Measurements from ENCODE around the gene PLXDC2.

PLXDC2 gene

GRCh38 chr10:20254078-20254477 is 437.8 kb downstream of the PLXDC2 start:
- no peak for DNase-seq (ENCODE audit: extremely low read depth, low read depth)
- no peak for TF ChIP-seq CTCF (IDR thresholded peaks at IDR 0.05; ENCODE audit: low read depth, low read length, missing control alignments)
- no peak overlapping the region for H3K4me3 ChIP-seq (replicated peaks; ENCODE audit: low read depth, low read length)

GRCh38 chr10:20254497-20254896 is 438.3 kb downstream of the PLXDC2 start:
- no peak overlapping the region for H3K4me3 ChIP-seq (replicated peaks; ENCODE audit: low read depth, low read length)
- no peak for DNase-seq (ENCODE audit: extremely low read depth, low read depth)
- no peak for TF ChIP-seq CTCF (IDR thresholded peaks at IDR 0.05; ENCODE audit: low read depth, low read length, missing control alignments)

DNA sequence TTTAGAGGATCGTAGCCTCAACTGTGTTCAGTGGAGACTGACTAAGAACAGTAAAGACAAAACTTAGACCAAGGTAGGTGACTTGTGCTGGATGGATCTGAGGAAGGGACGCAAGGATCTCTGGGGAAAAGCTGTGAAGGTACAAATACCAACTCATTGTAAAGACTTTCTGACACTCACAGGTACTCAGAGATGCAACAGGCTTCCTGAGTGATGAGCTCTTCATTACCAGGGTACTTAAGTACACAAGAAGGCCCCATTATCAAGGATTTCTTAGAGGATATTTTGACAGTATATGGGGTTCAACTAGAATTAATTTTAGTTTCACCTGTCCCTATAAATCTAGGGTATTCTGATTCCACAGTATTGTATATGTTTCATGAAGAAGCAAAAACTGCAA is 440.7 kb downstream of the PLXDC2 start:
- DNase-seq (ENCODE audit: extremely low read depth, low read depth): no peak
- no peak overlapping the region for H3K4me3 ChIP-seq (replicated peaks; ENCODE audit: low read depth, low read length)
- TF ChIP-seq CTCF (IDR thresholded peaks at IDR 0.05; ENCODE audit: low read depth, low read length, missing control alignments): no peak

- no peak overlapping the region for H3K4me3 ChIP-seq (replicated peaks; ENCODE audit: low read depth, low read length)
- no peak for DNase-seq (ENCODE audit: extremely low read depth, low read depth)
- TF ChIP-seq CTCF (IDR thresholded peaks at IDR 0.05; ENCODE audit: low read depth, low read length, missing control alignments): no peak
These were observed 441.2 kb downstream of the PLXDC2 start for GRCh38 chr10:20257422-20257821.

GRCh38 chr10:20265146-20265545 is 448.9 kb downstream of the PLXDC2 start:
- H3K4me3 ChIP-seq (replicated peaks; ENCODE audit: low read depth, low read length): no peak overlapping the region
- no peak for DNase-seq (ENCODE audit: extremely low read depth, low read depth)
- TF ChIP-seq CTCF (IDR thresholded peaks at IDR 0.05; ENCODE audit: low read depth, low read length, missing control alignments): no peak

GRCh38 chr10:20267734-20268133 is 451.5 kb downstream of the PLXDC2 start:
- TF ChIP-seq CTCF (IDR thresholded peaks at IDR 0.05; ENCODE audit: low read depth, low read length, missing control alignments): no peak
- H3K4me3 ChIP-seq (replicated peaks; ENCODE audit: low read depth, low read length): no peak overlapping the region
- no peak for DNase-seq (ENCODE audit: extremely low read depth, low read depth)

DNA sequence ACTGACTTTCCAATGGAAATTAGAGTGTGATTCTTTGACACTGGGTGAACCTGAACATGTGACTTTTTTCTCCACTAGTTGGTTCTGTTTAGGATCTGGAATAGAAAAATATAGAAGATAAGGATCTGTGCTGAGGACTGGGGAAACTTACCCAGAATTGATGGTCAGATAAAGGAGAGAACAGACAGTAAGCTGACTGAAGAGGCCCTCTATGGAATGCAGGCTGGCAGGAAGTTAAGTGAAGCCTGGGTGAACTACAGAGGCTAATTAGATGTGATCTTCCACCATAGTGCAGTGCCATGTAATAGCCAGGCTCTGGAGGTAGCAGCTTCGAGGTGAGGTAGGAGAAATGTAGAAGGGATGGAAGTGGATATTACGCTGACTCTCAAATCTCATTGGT is 455.3 kb downstream of the PLXDC2 start:
- no peak for TF ChIP-seq CTCF (IDR thresholded peaks at IDR 0.05; ENCODE audit: low read depth, low read length, missing control alignments)
- H3K4me3 ChIP-seq (replicated peaks; ENCODE audit: low read depth, low read length): no peak overlapping the region
- DNase-seq (ENCODE audit: extremely low read depth, low read depth): no peak

Measured in HFF-Myc (cell line).